MCF 10A (cell line): ENCODE measurements around the gene MAMLD1. TPM values are rescaled to one million over a fixed set of nuclear protein-coding genes. Genes with fewer than 3 reads are reported as not detected.
A peak's percentile ranks its signal among the peaks of the same experiment; 100 is the strongest.

Experiments
- BruUV-seq: library from RNA; stranded (reverse); fragments of 400-500 nt; replicated peaks from 2 replicates; lab custom pipeline; 2021; lab: Mats Ljungman, UMichigan
- CTCF ChIA-PET: fragments of 300-600 bp; sonication (Branson Sonifier 250); formaldehyde crosslinking; extraction: SDS; loops from one replicate; lab custom pipeline; 2021; ENCODE audit warnings: antibody characterized with exemption, inconsistent platforms; lab: Yijun Ruan, JAX
- POLR2A ChIA-PET: fragments of 300-600, 350-650 bp; sonication (Branson Sonifier 250); formaldehyde crosslinking; extraction: SDS; loops from one replicate; lab custom pipeline; 2020; ENCODE audit warnings: antibody characterized with exemption, inconsistent platforms; lab: Yijun Ruan, JAX
- DNase-seq: peaks from one replicate; pipeline ENCODE4 v3.0.0-alpha.2; 2018; ENCODE audit not compliant: unreplicated experiment
- H3K27ac Mint-ChIP-seq: one replicate; pipeline ENCODE4 v1.8.0; 2022; ENCODE audit warnings: mild to moderate bottlenecking, low read depth, mixed read lengths; ENCODE audit not compliant: unreplicated experiment
- H3K27me3 Mint-ChIP-seq: one replicate; pipeline ENCODE4 v1.8.0; 2022; ENCODE audit warnings: mixed read lengths; ENCODE audit not compliant: insufficient read depth, unreplicated experiment
- H3K36me3 Mint-ChIP-seq: one replicate; pipeline ENCODE4 v1.8.0; 2022; ENCODE audit warnings: mild to moderate bottlenecking, moderate library complexity, mixed read lengths; ENCODE audit not compliant: insufficient read depth, unreplicated experiment
- H3K4me1 Mint-ChIP-seq: one replicate; pipeline ENCODE4 v1.8.0; 2022; ENCODE audit warnings: mixed read lengths; ENCODE audit not compliant: insufficient read depth, unreplicated experiment
- H3K4me3 Mint-ChIP-seq: one replicate; pipeline ENCODE4 v1.8.0; 2022; ENCODE audit warnings: mild to moderate bottlenecking, moderate library complexity, mixed read lengths; ENCODE audit not compliant: unreplicated experiment
- H3K9me3 Mint-ChIP-seq: one replicate; pipeline ENCODE4 v1.8.0; 2022; ENCODE audit warnings: mixed read lengths; ENCODE audit not compliant: unreplicated experiment
- CTCF ChIP-seq: fragments of 200-600 bp; IDR thresholded peaks from one replicate; pipeline ENCODE4 v1.8.0; 2022; ENCODE audit warnings: antibody characterized with exemption, mild to moderate bottlenecking; ENCODE audit not compliant: unreplicated experiment
- intact Hi-C: fragments of 100-400 bp; cut with micrococcal nuclease; formaldehyde crosslinking; loops from 2 replicates; pipeline ENCODE4 v1.14.1; 2022
- total RNA-seq: library from RNA; stranded (reverse); gene quantifications from 2 replicates; pipeline ENCODE4 v1.2.3, GENCODE V29; 2022

The MAMLD1 gene
- total RNA-seq, 1 experiment from 2014 or later, result 1.9 TPM

- no peak for TF ChIP-seq CTCF
- Mint-ChIP-seq H3K27me3 (peaks cover 6% of the 10 kb centered on the region), H3K4me3 (peak overlapping the region; percentile 44), H3K9me3 (no peaks in the 10 kb centered on the region), H3K36me3 (peaks cover 10% of the 10 kb centered on the region), H3K27ac (no peak overlapping the region), H3K4me1 (peaks cover 8% of the 10 kb centered on the region)
- BruUV-seq, result no TSS peak
- CTCF ChIA-PET, result no interaction called here
- POLR2A ChIA-PET, result no interaction called here
- peak; percentile 53 for DNase-seq
- intact Hi-C loops, result no loop called here
Observed at GRCh38 chrX:150476164-150476699, 113.1 kb downstream of the MAMLD1 start.

- no peak overlapping the region for H3K4me3 Mint-ChIP-seq
- peaks cover 10% of the 10 kb centered on the region for H3K36me3 Mint-ChIP-seq
- intact Hi-C loops, result no loop called here
- DNase-seq, result no peak
- ChIA-PET CTCF (interaction anchor here (0.8 kb wide), 1 partner anchor 21 kb away, joined by 4 read pairs; no protein-coding TSS in a partner anchor), POLR2A (interaction anchor here (0.6 kb wide), 1 partner anchor 173 kb away, joined by 3 read pairs; no protein-coding TSS in a partner anchor)
- H3K9me3 Mint-ChIP-seq, result no peaks in the 10 kb centered on the region
- no TSS peak for BruUV-seq
- peaks cover 17% of the 10 kb centered on the region for H3K4me1 Mint-ChIP-seq
- H3K27ac Mint-ChIP-seq, result no peak overlapping the region
- no peak for TF ChIP-seq CTCF
- no peaks in the 10 kb centered on the region for H3K27me3 Mint-ChIP-seq
Observed at GRCh38 chrX:150477371-150477770, 114.3 kb downstream of the MAMLD1 start.

GRCh38 chrX:150478496-150479492 lies 115.7 kb downstream of the MAMLD1 start:
- ChIA-PET POLR2A (no interaction called here), CTCF (interaction anchor here (0.6 to 1.2 kb wide), 5 partner anchors 9 to 248 kb away, joined by 3 to 4 read pairs (median 3); no protein-coding TSS in a partner anchor)
- H3K27me3 Mint-ChIP-seq, result no peaks in the 10 kb centered on the region
- TF ChIP-seq CTCF, result no peak
- no peaks in the 10 kb centered on the region for H3K9me3 Mint-ChIP-seq
- no peak overlapping the region for H3K4me3 Mint-ChIP-seq
- peaks cover 6% of the 10 kb centered on the region for H3K36me3 Mint-ChIP-seq
- DNase-seq, result no peak
- no peak overlapping the region for H3K27ac Mint-ChIP-seq
- no TSS peak for BruUV-seq
- peaks cover 29% of the 10 kb centered on the region for H3K4me1 Mint-ChIP-seq
- intact Hi-C loops, result no loop called here
